Measurements from ENCODE around the gene ILDR2. TPM values are rescaled to one million over a fixed set of nuclear protein-coding genes. Genes with fewer than 3 reads are reported as not detected.

Gene ILDR2
- total and polyA plus RNA-seq, 2 donors (not counting 3 experiments of a cell fraction or from before 2014, with no cell fraction given) = not detected

- POLR2A ChIA-PET = no interaction called here
- BruUV-seq (replicated peaks) = no TSS peak
- no peak for FAIRE-seq
Observed at GRCh38 chr1:166956872-166957271, 18.5 kb downstream of the ILDR2 start.

More at GRCh38 chr1:166956872-166957271, 18.5 kb downstream of the ILDR2 start:
- Histone ChIP-seq H3K9me3 (replicated peaks; ENCODE audit: control insufficient read depth, insufficient read depth, low read length) (no peaks in the 10 kb centered on the region), H2AFZ (ENCODE audit: low read depth, low read length) (no peak overlapping the region), H3K9ac (replicated peaks; ENCODE audit: extremely low read depth, insufficient read depth, low read length) (no peak overlapping the region), H3K4me3 (replicated peaks in 1 of 3; ENCODE audit: insufficient read depth in 1 of 3, low read depth in 1 of 3, low read length in 3 of 3) (no peak overlapping the region), H3K9me1 (replicated peaks; ENCODE audit: control insufficient read depth, extremely low read depth, insufficient read depth, low read length) (no peaks in the 10 kb centered on the region), H3K27me3 (ENCODE audit: control insufficient read depth in 2 of 2, insufficient read depth in 2 of 2, low read length in 2 of 2) (no peaks in the 10 kb centered on the region), H3K4me2 (ENCODE audit: insufficient read depth, low read length) (no peak overlapping the region), H3K27ac (ENCODE audit: insufficient read depth, low read depth, low read length) (no peak overlapping the region), H3K79me2 (ENCODE audit: control insufficient read depth, insufficient read depth, low read length) (no peaks in the 10 kb centered on the region), H3K4me1 (ENCODE audit: control insufficient read depth, extremely low read depth, insufficient read depth, low read length) (no peaks in the 10 kb centered on the region), H4K20me1 (replicated peaks; ENCODE audit: control insufficient read depth, extremely low read depth, insufficient read depth, low read length) (no peaks in the 10 kb centered on the region), H3K36me3 (ENCODE audit: control insufficient read depth in 2 of 2, extremely low read depth in 1 of 2, insufficient read depth in 2 of 2, low read length in 2 of 2) (no peaks in the 10 kb centered on the region)
- CTCF ChIA-PET = no interaction called here
- TF ChIP-seq POLR2AphosphoS5 (IDR thresholded peaks at IDR 0.05; ENCODE audit: insufficient read depth, low read depth, low read length) = no peak
- TF ChIP-seq JUN (IDR thresholded peaks at IDR 0.05; ENCODE audit: borderline replicate concordance, insufficient read depth, insufficient read length, low read depth) = no peak
- TF ChIP-seq, protein P1, sequence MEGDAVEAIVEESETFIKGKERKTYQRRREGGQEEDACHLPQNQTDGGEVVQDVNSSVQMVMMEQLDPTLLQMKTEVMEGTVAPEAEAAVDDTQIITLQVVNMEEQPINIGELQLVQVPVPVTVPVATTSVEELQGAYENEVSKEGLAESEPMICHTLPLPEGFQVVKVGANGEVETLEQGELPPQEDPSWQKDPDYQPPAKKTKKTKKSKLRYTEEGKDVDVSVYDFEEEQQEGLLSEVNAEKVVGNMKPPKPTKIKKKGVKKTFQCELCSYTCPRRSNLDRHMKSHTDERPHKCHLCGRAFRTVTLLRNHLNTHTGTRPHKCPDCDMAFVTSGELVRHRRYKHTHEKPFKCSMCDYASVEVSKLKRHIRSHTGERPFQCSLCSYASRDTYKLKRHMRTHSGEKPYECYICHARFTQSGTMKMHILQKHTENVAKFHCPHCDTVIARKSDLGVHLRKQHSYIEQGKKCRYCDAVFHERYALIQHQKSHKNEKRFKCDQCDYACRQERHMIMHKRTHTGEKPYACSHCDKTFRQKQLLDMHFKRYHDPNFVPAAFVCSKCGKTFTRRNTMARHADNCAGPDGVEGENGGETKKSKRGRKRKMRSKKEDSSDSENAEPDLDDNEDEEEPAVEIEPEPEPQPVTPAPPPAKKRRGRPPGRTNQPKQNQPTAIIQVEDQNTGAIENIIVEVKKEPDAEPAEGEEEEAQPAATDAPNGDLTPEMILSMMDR (IDR thresholded peaks at IDR 0.05; ENCODE audit: extremely low read depth in 1 of 2, insufficient read depth in 1 of 2, low read depth in 1 of 2, low read length in 2 of 2) = no peak
- TF ChIP-seq FOS (IDR thresholded peaks at IDR 0.05; ENCODE audit: borderline replicate concordance, insufficient read depth, low read length) = no peak
- no peak for TF ChIP-seq GATA2 (IDR thresholded peaks at IDR 0.05; ENCODE audit: insufficient read depth, insufficient read length, low read depth, low read length)
- no peak for TF ChIP-seq MYC (IDR thresholded peaks at IDR 0.05; ENCODE audit: low read depth, low read length)
- intact Hi-C loops (cut with micrococcal nuclease) (no loop called here), dilution Hi-C loops (cut with MboI; ENCODE audit: extremely low pct_ligation_motif_present, low sequenced_read_pairs) (no loop called here)
- DNase-seq (ENCODE audit: low read depth, low spot score) = no peak
